Colon (tissue), 2 donors: ENCODE data around the gene TMEM143.
"Not testable (repeated sequence)": the region's sequence is repeated elsewhere in the genome, so short reads cannot be mapped to it uniquely, and the experiment has no call there.

Experiments used
- FAIRE-seq: peaks from 2 replicates; lab custom pipeline; 2012; peaks lifted over from hg19 to GRCh38; lab: Jason Lieb, UNC
- donor health status: control.
- donor health status: control.

Gene TMEM143

DNA sequence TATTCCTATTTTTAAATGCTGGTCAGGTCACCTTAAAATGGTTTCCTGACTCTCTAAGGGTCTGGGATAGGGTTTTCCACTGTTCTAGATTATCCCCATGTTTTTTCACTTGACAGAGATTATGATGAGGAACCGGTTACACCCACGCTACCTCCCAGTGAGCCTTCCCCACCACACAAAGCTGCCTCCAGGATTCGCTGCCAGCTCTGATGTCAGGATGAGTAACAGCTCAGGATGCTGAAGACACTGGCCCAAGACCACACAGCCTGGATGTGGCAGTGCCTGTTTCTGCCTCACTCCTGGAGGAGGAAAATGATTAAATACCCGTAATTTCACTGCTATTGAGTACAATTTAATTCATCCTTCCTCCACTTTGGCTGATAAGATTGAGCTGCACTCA lies 70.9 kb downstream of the TMEM143 start:
- FAIRE-seq: no peak

DNA sequence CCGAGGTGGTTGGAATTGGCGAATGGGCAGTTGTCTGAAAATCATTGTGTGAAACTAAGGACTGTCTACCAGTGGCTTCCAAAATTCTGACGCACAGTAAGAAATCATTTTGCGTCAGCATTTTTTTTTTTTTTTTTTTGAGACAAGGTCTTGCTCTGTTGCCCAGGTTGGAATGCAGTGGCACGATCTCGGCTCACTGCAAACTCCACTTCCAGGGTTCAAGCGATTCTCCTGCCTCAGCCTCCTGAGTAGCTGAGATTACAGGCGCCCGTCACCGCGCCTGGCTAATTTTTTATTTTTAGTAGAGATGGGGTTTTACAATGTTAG lies 72.3 kb downstream of the TMEM143 start:
- FAIRE-seq: not testable (repeated sequence)

DNA sequence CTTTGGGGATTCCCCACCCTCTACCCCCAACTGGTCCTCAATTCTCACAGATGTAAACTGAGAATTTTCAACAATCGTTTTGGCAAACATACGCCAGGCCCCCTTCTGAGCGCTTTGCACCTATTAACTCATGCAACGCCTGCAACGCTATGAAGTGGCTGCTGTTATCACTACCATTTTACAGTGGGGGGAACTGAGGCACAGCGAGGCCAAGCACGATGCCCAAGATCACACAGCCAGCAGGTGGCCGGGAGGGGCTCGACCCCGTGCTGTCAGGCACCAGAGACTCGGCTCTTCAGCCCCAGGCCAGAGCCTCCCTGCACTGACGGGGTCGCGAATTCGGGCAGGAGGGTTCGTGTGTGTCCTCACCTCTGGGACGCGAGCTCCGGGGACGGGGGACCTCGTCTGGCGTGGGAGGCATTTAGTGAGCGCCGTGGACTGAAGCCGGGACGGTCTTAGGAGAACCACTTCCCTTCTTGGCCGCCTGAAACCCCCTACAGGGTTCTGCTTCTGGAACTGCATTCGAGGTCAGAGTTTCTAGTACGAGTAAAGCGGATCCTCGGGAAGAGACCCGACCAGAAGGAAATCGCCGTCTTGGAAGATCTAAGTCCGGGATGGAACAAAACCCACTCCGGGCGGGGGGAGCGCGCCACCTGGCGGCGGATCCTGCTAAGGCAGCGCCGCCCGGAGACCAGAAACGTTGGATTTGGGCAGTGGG lies 72.8 kb downstream of the TMEM143 start:
- FAIRE-seq: no peak

DNA sequence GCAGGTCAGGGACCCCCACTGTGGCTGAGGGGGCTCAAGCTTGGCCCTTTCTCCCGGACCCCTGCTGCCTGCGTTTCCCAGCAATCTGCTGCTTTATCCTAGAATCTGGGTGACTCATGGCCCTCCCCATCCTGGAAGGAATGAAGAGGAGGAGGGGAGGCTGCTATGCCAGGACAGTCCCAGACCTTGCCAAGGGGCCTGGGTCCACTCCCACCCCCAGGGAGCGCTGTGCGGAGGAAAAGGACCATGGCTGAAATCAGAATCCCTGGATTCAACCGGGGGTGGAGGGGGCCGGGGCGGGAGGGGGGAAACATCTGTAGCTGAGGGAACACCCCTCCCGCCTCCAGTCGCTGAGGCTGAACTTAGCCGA lies 73.4 kb downstream of the TMEM143 start:
- FAIRE-seq: no peak

DNA sequence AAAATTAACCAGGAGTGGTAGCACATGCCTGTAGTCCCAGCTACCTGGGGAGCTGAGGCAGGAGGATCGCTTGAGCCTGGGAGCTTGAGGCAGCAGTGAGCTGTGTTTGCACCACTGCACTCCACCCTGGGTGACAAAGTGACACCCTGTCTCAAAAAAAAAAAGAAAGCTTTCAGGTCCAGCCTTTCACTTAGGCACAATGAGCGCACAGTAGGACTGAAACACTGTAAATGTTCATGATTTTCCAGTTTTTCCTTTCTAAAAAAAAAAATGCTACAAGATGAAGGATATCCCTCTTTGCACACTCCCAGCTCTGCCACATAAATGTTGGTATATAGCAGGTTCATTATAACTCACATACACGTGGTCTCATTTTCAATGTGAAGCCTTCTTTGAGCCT lies 76.0 kb downstream of the TMEM143 start:
- FAIRE-seq: no peak

DNA sequence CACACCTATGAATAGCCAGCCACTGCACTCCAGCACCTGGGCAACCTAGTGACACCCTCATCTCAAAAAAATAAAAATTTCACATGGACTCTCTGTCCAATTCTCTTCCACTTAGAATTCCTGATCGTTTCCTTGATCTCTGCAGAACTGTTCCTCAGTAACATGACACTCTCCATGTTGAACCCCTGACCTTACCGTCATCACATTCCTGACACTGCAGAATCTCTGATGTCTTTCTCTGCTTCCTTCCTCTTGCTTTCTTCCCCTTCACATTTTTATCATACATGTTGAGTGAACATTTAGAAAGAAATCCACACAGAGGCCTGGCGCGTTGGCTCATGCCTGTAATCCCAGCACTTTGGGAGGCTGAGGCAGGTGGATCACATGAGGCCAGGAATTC lies 78.8 kb downstream of the TMEM143 start:
- FAIRE-seq: no peak

DNA sequence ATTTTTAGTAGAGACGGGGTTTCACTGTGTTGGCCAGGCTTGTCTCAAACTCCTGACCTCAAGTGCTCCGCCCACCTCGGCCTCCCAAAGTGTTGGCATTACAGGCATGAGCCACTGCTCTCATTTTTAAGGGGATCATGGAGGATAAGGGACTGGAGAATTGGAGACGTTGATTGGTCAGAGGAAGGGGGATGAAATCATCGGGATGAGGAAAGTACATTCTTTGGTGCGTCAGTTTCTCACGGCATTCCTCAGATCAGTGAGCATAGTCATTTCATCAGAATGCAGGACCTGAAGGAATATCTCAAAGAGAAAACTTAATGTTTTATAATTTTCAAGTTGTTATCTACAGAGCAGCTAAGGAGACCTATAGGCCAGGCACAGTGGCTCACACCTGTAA lies 79.8 kb downstream of the TMEM143 start:
- FAIRE-seq: no peak
